GM21825 (cell line): ENCODE measurements around the gene GATA1.

Source experiments
- ATAC-seq: cut with Tn5 transposase; IDR thresholded peaks from one replicate; pipeline ENCODE4 v1.9.1; 2021; ENCODE audit warnings: mild to moderate bottlenecking, moderate library complexity; ENCODE audit not compliant: unreplicated experiment

Gene GATA1

DNA sequence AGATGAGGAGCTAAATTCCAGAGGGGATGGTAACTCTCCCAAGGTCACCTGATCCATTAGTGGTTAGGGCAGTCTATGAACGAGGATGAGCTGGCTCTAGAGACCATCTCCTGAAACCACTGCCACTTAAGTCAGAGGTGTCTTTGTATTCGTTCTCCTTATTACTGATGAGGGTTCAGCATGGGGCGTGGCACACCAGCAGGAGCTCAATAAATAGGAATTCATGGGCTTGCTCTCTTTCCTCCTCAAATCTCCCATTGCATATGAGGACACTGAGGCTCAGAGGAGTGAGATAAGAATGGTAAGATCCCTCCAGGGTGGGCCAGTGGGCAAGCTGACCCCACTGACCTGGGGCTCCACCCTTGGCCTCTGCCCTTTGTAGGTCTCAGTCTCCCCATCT, 1.7 kb upstream of the GATA1 start:
- no peak for ATAC-seq

DNA sequence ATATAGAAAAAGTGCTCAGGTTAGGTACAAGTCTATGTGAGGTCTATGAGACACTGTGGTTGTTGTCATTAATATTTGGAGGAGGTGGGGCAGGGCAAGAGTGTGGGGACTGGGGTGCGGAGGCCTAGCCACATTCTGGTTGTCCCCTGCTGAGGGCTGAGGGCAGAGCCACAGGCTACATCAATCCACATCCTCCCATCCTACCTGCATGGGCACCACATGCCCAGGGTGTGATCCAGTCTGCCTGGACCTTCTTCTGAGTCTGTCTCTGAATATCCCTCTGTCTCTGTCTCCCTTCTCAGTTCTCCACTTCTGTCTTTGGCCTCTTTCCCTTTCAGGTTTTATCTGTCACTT, 1.2 kb upstream of the GATA1 start:
- ATAC-seq = no peak

DNA sequence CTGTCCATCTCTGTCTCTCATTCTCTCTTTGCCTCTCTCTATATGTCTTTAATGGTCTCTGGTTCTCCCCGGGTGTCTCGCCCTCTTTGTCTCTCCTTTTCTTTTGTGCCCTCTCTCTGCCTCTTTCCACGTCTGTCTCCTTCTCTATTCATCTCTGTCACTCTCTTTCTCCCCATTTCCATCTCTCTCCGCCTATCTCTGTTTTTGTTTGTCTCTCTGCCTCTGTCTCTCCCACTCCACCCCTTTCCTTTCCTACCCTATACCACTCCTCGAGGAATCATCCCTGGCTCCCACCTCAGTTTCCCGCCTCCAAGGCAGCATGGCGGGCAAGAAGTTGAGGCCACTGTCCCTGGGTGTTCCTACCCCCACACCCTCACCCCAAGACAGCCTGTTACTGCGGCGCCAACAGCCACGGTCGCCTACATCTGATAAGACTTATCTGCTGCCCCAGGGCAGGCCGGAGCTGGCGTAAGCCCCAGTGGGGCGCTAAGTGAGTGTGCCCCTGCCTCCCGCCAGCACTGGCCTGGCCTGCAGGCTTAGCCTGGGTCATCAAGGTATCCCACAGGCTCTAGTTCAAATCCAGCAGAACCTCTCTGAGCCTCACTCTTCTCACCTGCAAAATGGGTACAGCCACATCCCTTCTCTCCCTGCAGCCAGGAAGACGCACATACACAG, 713 bp upstream of the GATA1 start:
- ATAC-seq = no peak

DNA sequence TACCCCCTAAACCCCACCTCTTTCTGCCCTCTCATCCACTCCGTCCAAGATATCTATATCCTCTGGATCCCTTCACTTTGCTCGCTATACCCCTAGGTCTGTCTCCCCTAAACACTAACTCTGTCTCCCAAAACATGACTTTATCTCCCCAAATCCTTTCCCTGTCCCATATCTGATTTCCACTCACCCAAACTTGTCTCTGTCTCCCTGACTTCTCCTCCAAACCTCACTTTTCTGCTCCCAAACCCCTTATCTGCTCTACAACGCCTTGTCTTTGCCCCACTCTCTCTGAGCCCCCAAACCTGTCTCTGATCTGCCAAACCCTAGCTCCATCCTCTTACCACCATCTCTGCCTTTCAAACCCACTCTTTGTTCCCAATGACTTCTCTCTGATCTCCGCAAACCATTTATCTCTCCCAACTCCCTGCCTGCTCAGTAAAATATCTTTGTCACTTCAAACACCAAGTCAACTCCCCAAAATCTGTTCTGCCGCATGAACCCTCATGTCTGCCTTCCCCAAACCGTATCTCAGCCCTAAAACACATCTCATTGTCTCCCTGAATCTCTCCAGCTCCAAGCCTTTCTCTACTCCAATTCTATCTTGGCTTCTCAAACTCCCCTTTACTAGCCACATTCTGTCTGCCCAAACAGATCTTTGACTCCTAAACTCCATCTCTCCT, 575 bp downstream of the GATA1 start:
- ATAC-seq = no peak

DNA sequence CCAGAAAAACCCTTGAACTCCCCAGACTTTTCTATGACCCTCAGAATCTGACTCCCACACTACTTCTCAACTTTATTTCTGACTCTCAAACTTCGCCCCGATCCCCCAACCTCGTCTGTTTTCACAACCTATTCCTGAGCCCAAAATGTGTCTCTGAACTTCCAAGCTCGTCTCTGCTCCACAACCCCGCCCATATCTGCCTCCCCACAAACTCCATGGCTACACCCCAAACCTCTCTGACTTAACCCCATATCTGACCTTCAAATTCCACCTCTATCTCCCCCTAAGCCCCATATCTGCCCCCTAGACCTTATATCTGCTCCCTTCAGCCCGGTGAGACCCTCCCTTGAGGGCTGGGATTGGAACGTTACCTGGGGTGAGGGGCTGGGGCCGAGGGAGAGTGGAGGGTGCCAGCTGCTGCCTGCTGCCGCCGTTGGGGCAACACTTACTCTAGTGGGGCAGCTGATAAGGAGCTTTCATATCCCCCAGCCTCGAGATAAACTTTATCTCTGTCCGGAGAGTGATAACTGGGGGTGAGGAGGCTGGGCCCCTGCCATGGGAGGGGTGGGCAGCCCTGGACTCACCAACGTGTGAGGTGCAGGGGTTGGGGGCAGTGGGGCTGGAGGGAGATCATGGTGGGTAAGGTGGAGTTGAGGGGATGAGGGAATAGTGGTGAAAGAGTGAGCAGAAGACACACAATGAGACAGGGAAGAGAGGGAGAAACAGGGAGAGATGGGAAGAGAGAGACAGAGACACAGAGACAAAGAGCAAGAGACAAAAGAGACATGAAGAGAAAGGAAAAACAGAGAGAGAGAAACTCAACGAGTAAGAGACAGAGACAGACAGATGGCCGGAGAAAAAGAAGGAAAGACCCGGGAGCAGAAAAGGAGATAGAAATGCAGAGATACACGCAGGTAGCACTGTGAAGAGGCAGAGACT, 1.4 kb downstream of the GATA1 start:
- ATAC-seq = no peak

DNA sequence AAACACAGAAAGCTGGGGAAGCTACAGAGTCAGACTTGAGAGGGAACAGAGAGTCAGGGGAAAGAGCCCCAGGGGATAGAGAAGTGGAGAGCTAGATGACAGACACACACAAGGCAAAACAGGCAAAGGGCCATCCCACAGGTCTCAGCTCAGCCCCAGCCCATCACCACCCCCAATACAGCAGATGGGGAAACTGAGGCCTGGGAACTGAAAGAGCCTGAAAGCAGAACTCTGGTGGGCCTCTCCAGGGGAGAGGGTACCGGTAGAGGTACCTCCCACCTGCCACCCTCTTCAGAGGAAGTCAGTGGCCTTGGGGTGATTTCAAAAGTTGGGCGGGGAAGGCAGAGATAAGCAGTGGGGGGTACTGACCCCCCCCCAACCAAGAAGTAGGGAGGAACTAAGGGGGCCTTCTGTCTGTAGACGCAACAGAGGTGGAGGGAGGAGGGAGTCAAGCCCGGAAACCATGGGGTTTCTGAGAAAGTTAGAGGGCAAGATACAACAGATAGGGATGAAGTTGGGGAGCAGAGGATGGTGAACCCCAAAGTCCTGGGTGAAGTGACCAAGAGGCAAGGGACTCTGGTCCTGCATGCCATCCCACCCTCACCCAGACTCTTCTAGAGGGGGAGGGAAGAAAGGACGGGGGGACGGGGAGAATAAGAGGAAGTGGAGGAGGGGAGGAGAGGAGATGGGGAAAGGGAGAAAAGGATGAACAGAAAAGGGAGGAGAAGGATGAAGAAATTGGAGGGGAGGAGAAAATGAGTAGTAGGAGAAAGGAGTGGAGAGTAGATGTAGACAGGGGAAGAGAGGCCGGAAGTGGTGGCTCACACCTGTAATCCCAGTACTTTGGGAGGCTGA, 3.2 kb downstream of the GATA1 start:
- ATAC-seq = no peak

DNA sequence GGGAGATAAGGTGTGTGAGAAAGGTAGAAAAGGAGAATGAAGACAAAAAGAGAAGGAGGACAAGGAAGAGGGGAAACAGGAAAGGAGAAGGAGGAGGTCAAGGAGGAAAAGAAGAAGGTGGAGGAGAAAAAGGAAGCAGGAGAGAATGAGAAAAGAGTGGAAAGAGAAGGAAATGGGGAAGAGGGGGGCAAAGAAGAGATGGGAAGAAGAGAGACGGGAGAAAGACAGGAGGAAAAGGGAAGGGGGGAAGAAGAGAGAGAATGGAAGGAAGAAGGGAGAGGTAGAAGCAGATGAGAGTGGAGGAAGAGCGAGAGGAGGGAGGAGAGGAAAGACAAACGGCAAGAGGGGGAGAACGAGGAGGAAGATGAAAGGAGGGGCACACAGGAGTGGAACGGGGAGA, 4.1 kb downstream of the GATA1 start:
- ATAC-seq = no peak

DNA sequence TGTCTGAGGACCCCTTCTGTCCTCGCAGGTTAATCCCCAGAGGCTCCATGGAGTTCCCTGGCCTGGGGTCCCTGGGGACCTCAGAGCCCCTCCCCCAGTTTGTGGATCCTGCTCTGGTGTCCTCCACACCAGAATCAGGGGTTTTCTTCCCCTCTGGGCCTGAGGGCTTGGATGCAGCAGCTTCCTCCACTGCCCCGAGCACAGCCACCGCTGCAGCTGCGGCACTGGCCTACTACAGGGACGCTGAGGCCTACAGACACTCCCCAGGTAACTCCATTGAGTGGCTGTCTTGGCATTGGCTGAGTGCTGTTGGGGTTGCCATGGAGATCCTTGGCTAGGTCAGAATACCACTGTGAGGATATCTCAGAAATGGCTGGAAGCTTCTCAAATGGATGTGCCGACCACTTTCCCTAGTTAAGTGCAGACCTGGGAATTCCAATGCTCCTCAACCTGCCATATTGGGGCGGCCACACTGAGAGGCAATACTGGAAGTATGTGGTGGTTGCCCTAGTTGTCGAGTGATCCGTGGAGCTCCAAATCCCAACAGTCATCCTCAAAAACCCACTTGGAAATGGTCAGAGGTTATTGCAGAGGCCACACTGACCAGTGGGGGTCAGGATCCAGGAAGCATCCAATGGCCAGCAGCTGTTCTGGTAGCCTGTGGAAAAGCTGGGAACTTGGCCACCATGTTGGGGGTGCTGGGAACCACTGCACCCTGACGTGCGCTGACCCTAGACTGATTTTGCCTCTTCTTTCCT, 4.9 kb downstream of the GATA1 start:
- no peak for ATAC-seq

DNA sequence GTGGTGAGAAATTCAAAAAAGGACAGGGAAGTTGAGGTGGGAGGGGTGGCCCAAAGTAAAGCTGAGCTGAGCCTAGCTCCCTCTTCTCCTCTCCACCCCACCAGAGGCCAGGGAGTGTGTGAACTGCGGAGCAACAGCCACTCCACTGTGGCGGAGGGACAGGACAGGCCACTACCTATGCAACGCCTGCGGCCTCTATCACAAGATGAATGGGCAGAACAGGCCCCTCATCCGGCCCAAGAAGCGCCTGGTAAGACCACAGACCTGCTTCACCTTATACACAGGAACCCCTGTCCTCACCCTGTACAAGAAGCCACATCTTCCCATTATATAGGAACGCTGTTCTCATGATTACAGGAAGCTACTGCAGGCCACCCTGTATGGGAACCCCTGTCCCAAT, 5.8 kb downstream of the GATA1 start:
- no peak for ATAC-seq

DNA sequence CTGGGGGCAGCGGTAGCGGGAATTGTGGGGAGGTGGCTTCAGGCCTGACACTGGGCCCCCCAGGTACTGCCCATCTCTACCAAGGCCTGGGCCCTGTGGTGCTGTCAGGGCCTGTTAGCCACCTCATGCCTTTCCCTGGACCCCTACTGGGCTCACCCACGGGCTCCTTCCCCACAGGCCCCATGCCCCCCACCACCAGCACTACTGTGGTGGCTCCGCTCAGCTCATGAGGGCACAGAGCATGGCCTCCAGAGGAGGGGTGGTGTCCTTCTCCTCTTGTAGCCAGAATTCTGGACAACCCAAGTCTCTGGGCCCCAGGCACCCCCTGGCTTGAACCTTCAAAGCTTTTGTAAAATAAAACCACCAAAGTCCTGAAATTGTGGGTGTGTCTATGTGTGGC, 7.5 kb downstream of the GATA1 start:
- no peak for ATAC-seq

DNA sequence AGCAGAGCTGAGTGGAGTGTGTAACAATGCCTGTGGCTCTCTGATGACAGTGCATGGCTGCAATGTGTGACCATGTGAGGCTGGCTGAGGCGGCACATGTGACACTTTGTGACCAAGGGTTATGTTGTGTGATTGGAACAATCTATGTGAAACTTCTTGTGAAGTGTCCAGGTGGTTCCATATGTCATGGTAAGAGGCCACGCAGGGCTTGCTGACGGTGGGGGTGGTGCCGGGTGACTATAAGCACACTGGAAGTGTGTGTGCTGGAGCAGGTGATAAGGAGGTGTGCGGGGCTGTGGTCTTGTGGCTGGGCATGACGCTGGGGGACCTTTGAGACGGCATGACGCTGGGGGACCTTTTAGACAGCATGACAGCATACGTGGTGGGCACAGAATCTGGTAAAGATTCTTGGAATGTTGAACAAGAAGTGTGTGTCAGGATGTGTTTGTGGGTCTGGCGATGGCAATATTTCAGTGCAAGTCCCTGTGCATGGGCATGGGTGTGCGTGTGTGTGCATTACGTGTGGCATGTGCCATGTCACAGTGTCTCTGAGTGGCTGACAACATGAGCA, 8.0 kb downstream of the GATA1 start:
- no peak for ATAC-seq

DNA sequence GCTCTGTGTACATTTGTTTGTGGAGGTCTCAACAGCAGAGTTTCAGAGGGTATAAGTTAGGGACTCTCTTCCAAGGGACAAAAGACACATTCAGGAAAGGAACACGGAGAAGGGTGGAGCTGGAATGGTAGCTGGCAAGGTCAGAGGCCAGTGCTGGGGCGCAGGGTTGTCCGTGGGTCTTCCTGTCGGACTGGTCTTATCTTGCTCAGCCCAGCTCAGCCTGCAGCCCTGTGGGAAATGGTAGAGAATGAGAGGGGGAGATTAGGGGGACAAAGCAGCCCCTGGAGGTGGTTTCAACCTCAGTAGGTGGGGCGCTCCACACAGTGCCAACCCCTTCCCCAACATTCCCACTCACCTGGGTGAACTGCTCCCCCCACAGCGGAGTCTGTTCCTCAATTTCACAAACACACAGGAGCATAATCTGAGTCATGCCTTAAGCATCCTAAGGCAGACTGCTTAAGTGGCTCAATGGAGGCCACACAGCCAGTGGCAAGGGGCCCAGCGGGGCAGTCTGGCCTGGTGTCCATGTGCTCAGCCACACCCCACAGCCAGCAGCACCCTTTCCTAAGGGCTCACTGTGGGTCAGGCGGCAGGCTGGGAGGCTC, 8.6 kb downstream of the GATA1 start:
- no peak for ATAC-seq

DNA sequence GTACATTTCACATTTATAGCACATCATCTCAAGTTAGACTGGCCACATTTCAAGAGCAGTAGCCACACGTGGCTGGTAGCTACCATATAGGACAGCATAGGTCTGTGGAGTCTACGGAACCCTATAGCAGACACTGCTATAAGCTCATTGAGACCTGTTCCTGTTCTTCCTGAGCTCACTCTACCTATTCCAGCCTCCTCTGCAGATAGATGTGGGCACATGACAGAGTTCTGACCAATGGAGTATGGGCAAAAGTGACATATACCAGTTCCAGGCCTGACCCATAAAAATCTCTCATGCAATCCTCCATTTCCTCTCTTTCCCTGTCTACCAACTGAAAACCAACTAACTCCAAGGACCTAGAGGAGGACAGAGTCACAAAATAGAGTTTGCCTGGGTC, 11.9 kb downstream of the GATA1 start:
- ATAC-seq = no peak

DNA sequence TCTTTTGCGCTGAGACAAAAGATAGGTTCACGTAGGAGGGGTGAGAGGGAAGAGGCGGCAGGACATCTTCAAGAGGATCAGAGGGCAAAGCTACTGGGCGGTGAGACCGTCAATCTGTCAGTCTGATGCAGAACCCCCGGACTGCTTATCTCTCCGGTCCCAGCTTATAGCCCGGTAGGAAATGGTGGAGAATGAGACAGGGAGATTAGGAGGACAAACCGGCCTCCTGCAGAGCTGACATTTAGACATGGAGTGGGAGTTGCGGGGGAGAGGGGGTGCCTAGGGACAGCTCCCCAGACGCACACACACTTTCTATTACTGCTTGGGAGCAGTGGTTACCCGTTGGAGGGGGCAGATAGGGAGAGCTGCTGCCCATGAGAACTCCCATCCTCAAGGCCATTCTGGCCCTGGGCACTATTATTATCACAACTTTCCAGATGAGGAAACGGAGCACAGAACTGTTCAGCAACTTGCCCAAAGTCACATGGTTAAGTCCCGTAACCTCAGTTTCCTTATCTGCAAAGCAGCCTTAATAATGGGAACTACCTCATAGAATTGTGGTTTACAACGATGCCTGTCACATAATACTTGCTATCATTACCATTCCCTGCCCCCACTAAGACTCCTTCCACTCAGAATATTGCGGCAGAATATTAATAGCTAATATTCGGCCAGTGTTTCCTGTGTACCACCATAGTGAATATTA, 14.3 kb downstream of the GATA1 start:
- ATAC-seq = no peak

DNA sequence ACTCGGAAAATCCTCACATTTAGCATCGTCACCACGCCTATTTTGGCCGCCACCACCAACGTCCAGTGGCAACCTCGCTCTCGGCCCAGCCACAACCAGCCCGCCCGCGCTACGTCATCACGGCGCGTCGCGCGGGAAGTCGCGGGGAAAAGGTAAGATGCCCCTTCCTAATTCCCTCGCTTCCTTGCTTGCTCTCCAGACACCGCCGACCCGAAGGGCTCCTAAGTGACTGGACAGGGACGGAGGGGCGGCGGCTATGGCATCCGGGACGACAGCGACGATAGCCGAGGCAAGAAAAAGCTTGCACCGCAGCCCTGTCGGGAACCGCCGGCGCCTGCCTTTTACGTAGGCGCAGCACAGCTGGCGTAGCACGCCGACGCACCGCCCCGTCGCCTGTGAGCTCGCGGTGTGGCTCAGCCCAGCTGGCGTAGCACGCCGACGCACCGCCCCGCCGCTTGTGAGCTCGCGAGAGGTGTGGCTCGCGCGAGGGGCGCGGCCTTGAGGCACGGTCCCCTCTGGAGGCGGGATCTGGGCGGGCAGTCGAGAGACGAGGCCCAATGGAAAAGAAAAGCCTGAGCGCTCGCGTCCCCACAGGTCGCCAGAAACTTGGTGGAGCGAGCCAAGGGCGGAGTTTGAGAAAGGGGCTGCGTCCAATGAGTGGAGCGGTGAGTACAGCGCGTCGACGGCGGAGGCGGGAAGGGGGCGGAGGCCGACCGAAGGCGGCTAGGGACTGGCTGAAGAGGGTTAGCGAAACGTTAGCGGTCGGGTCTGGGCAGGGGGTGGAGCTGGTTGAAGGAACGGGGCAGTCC, 15.1 kb downstream of the GATA1 start, which contains the start of gene HDAC6:
Gene HDAC6, plus strand, starts transcription at position 788 of the 809 bp plus-strand sequence. CDS start 626 bp downstream, outside the sequence.
- ATAC-seq = peak; percentile 83

DNA sequence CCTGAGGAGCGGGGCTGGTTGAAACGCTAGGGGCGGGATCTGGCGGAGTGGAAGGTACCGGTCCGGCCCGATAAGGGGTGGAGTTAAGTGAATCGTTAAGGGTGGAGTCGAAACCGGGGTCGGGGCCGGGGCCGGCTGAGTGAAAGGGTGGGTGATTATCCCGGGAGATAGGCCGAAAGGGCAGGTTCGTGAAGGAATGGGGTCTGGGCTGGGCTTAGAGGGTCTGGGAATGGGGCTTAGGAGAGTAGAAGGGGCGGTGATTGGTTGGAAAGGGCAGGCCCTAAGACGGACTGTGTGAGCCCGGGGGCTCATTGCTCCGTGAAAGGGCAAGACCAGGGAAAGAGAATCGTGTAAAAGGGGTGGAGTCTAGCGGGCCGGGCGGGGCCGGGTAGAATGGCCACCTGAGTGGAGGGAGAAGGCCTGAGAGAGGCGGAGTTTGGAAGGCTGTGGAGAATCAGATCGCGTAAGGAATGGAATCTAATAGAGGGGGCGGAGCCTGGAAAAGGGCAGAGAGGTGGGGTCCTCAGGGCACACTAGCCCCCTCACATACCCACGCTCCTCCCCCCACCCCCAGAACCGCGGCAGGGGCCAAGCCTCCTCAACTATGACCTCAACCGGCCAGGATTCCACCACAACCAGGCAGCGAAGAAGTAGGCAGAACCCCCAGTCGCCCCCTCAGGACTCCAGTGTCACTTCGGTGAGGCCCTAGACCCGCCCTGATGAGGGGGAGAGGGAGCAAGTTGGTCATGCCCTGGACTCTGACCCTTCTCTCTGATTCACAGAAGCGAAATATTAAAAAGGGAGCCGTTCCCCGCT, 15.9 kb downstream of the GATA1 start:
- peak; percentile 38 for ATAC-seq

DNA sequence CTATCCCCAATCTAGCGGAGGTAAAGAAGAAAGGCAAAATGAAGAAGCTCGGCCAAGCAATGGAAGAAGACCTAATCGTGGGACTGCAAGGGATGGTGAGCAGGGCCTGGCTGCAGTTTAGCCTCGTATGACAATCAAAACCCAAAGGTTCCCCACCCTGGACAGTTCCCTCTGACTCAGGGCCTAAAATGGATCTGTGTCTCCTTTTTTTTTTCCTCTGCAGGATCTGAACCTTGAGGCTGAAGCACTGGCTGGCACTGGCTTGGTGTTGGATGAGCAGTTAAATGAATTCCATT, 16.5 kb downstream of the GATA1 start:
- no peak for ATAC-seq
